Measurements from ENCODE around the gene HTATSF1.

HTATSF1 gene

GRCh38 chrX:136496764-136497555, 432 bp upstream of the HTATSF1 start:
- peak; percentile 81 for DNase-seq

GRCh38 chrX:136519069-136519468, 21.7 kb downstream of the HTATSF1 start:
- DNase-seq = no peak

GRCh38 chrX:136523770-136524169, 26.4 kb downstream of the HTATSF1 start:
- no peak for DNase-seq

GRCh38 chrX:136525738-136526606, 28.6 kb downstream of the HTATSF1 start:
- DNase-seq = no peak

- no peak for DNase-seq
These were observed 31.4 kb downstream of the HTATSF1 start for GRCh38 chrX:136528645-136529315.

GRCh38 chrX:136529795-136530194, 32.4 kb downstream of the HTATSF1 start:
- no peak for DNase-seq

GRCh38 chrX:136531951-136532350, 34.6 kb downstream of the HTATSF1 start, which contains the start of gene VGLL1:
VGLL1 (plus strand) TSS chrX:136532215; CDS start chrX:136536021, 3,806 bp downstream.
- no peak for DNase-seq

- no peak for DNase-seq
These were observed 36.7 kb downstream of the HTATSF1 start for GRCh38 chrX:136534131-136534530.

GRCh38 chrX:136538811-136539210, 41.4 kb downstream of the HTATSF1 start:
- no peak for DNase-seq

- no peak for DNase-seq
These were observed 42.8 kb downstream of the HTATSF1 start for GRCh38 chrX:136540226-136540625.

GRCh38 chrX:136541294-136541693, 43.9 kb downstream of the HTATSF1 start:
- DNase-seq = no peak

- no peak for DNase-seq
These were observed 44.9 kb downstream of the HTATSF1 start for GRCh38 chrX:136542281-136542680.

GRCh38 chrX:136546371-136546781, 49.0 kb downstream of the HTATSF1 start:
- DNase-seq = no peak

GRCh38 chrX:136549226-136549625, 51.8 kb downstream of the HTATSF1 start:
- no peak for DNase-seq

GRCh38 chrX:136551410-136551809, 54.0 kb downstream of the HTATSF1 start:
- no peak for DNase-seq

GRCh38 chrX:136555694-136556093, 58.3 kb downstream of the HTATSF1 start:
- DNase-seq = no peak

Data from NCI-H1105 (cell line).